Activated CD4-positive, alpha-beta T cell treated with anti-CD3 and anti-CD28 coated beads for 24 hours (primary cell): Measurements from ENCODE around the gene PTRH2.
"Not testable (repeated sequence)": the region's sequence is repeated elsewhere in the genome, so short reads cannot be mapped to it uniquely, and the experiment has no call there.

ENCODE experiments used
- DNase-seq, 2 donors: peaks; one replicate each; pipeline ENCODE4 v3.0.0-alpha.2; 2020; ENCODE audit warnings: low read depth in 2 of 2

Gene PTRH2

GRCh38 chr17:59669944-59670343 lies 37.3 kb downstream of the PTRH2 start:
- no peak for DNase-seq

- no peak for DNase-seq
Measured at GRCh38 chr17:59669411-59669810, 37.8 kb downstream of the PTRH2 start.

- DNase-seq, result no peak
Measured at GRCh38 chr17:59668816-59669215, 38.4 kb downstream of the PTRH2 start.

GRCh38 chr17:59666235-59666634 lies 41.0 kb downstream of the PTRH2 start:
- DNase-seq, result no peak

- not testable (repeated sequence) for DNase-seq
Measured at GRCh38 chr17:59656624-59657023, 50.6 kb downstream of the PTRH2 start.

- no peak for DNase-seq
Measured at GRCh38 chr17:59652119-59652518, 55.1 kb downstream of the PTRH2 start.

GRCh38 chr17:59651346-59651745 lies 55.9 kb downstream of the PTRH2 start:
- no peak for DNase-seq

GRCh38 chr17:59650642-59651041 lies 56.6 kb downstream of the PTRH2 start:
- no peak for DNase-seq

- DNase-seq, result no peak
Measured at GRCh38 chr17:59649886-59650285, 57.3 kb downstream of the PTRH2 start.
